Muscle layer of duodenum (tissue), 2 donors: ENCODE measurements around the gene ERC2.

Experiments
- H3K27ac ChIP-seq: one replicate; pipeline ENCODE4 v1.7.0; 2013; ENCODE audit warnings: mild to moderate bottlenecking, low read length
- H3K27me3 ChIP-seq: one replicate; pipeline ENCODE4 v1.7.0; 2013; ENCODE audit warnings: low read depth, mild to moderate bottlenecking, control low read depth, low read length
- H3K36me3 ChIP-seq, 2 donors: one replicate each; pipeline ENCODE4 v1.7.0; 2013; ENCODE audit warnings: low read length in 2 of 2, control low read depth in 1 of 2, mild to moderate bottlenecking in 1 of 2; ENCODE audit not compliant: insufficient read depth in 2 of 2, control insufficient read depth in 1 of 2
- H3K4me1 ChIP-seq, 2 donors: one replicate each; pipeline ENCODE4 v1.7.0; 2013; ENCODE audit warnings: low read length in 2 of 2, mild to moderate bottlenecking in 2 of 2, control low read depth in 1 of 2, moderate library complexity in 1 of 2; ENCODE audit not compliant: insufficient read depth in 2 of 2, control insufficient read depth in 1 of 2
- H3K4me3 ChIP-seq, 2 donors: one replicate each; pipeline ENCODE4 v1.7.0; 2013; ENCODE audit warnings: low read length in 2 of 2, low read depth in 1 of 2, mild to moderate bottlenecking in 1 of 2
- H3K9me3 ChIP-seq, 2 donors: one replicate each; pipeline ENCODE4 v1.7.0; 2013; ENCODE audit warnings: low read length in 2 of 2, control low read depth in 1 of 2, mild to moderate bottlenecking in 1 of 2; ENCODE audit not compliant: control insufficient read depth in 1 of 2
- donor health status: healthy.

Gene ERC2

GRCh38 chr3:55489798-55490132 lies 978.5 kb downstream of the ERC2 start:
- no peaks in the 10 kb centered on the region for H3K36me3 ChIP-seq
- no peak overlapping the region for H3K4me3 ChIP-seq
- peaks cover 13% of the 10 kb centered on the region for H3K27me3 ChIP-seq
- no peaks in the 10 kb centered on the region for H3K9me3 ChIP-seq
- peaks cover 2 to 28% of the 10 kb centered on the region in 2 donors for H3K4me1 ChIP-seq
- H3K27ac ChIP-seq: no peak overlapping the region

DNA sequence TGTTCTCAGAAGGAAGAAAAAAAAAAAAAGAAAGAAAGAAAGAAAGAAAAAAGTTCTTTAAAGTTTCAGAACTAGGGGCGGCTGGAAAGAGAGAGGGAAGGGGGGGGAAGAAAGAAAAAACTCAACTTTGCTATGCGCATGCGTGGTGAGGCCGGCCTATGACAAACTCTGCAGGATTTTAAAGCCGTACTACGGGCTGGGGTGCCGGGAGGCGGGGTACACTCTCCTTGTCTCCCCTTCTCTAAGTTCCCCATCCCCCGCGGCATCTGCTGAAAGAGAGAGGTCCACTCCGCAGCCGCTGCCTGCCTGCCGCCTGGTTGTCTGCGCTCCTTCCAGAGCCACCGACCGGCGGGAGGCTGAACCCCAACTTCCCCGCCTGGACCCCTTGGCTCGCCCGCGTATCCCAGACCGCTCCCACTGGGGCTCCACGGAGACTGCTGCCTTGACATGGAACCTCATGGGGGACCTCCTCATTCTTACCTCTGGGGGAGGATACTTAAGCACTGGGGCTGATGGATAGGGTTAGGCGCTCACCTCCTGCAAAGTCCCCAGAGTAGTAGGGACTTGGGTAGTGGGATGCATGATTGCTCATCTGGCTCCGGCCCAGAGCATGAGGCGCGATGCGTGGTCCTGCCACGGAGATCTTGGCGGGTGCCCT lies 979.7 kb downstream of the ERC2 start:
- H3K27me3 ChIP-seq: peaks cover 25% of the 10 kb centered on the region
- H3K4me3 ChIP-seq: peak overlapping the region; percentile 77 to 97
- no peaks in the 10 kb centered on the region for H3K9me3 ChIP-seq
- H3K27ac ChIP-seq: no peak overlapping the region
- H3K4me1 ChIP-seq: peaks cover 2 to 30% of the 10 kb centered on the region in 2 donors
- H3K36me3 ChIP-seq: no peaks in the 10 kb centered on the region

- H3K9me3 ChIP-seq: no peaks in the 10 kb centered on the region
- H3K4me3 ChIP-seq: peak overlapping the region; percentile 77 to 97
- H3K36me3 ChIP-seq: no peaks in the 10 kb centered on the region
- peaks cover 34% of the 10 kb centered on the region for H3K27me3 ChIP-seq
- no peak overlapping the region for H3K27ac ChIP-seq
- peaks cover 2 to 30% of the 10 kb centered on the region in 2 donors for H3K4me1 ChIP-seq
These were observed 980.7 kb downstream of the ERC2 start for GRCh38 chr3:55487381-55488241.

GRCh38 chr3:55486857-55487380 lies 981.3 kb downstream of the ERC2 start, which contains the start of gene WNT5A:
Gene WNT5A, minus strand, starts transcription at chr3:55487306. Its CDS starts 321 bp downstream, at chr3:55486985.
- Histone ChIP-seq H3K27ac (no peak within 1 kb of the TSS), H3K27me3 (peaks cover 39% of the 10 kb centered on the region), H3K4me1 (peaks cover 2 to 30% of the 10 kb centered on the region in 2 donors), H3K4me3 (peak within 1 kb of the TSS; percentile 77 to 97), H3K36me3 (no peaks in the 10 kb centered on the region), H3K9me3 (no peaks in the 10 kb centered on the region)

DNA sequence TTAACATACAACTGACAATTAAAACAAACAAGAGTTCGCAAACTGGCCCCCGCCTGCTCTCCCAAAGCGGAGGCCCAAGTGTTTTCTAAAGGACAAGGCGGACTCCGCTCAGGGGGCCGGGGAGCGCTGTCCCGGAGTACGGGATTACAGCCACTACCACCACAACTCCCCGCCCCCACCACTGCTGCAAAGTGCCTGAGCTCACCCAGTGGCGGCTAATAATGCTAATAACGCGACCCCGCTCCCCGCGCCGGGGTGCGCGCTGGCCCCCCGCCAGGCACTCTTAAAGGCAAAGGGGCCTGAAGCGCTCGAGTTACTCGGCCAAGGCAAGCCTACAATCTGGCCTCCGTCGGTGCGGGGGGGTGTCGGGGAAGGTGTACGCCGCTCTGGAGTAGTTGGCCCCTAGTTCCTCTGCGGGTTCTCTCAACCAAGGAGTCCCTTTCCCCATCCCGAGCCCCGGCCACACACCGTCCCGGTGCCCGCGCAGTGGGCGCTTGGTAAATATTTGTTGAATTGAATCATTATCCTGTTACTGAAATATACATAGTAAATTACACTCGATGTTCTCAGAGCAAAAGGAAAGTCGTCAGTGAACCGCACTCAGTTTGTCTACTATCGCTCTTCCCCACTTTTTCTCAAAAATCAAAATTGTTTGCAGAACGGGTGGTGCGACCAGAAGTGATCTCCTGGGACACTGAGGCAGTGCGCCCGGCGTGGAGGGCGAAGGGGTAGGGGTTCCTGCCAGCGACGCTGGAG lies 982.0 kb downstream of the ERC2 start:
- Histone ChIP-seq H3K4me3 (peak overlapping the region; percentile 77 to 97), H3K36me3 (no peaks in the 10 kb centered on the region), H3K4me1 (peaks cover 2 to 30% of the 10 kb centered on the region in 2 donors), H3K9me3 (no peaks in the 10 kb centered on the region), H3K27me3 (peaks cover 44% of the 10 kb centered on the region), H3K27ac (peak overlapping the region; percentile 24)

- H3K4me1 ChIP-seq: peaks cover 2 to 34% of the 10 kb centered on the region in 2 donors
- peaks cover 44% of the 10 kb centered on the region for H3K27me3 ChIP-seq
- peak overlapping the region; percentile 77 to 97 for H3K4me3 ChIP-seq
- peak overlapping the region; percentile 24 for H3K27ac ChIP-seq
- no peaks in the 10 kb centered on the region for H3K9me3 ChIP-seq
- no peaks in the 10 kb centered on the region for H3K36me3 ChIP-seq
These were observed 983.2 kb downstream of the ERC2 start for GRCh38 chr3:55484801-55485791.

GRCh38 chr3:55484191-55484689 lies 984.0 kb downstream of the ERC2 start:
- H3K36me3 ChIP-seq: no peaks in the 10 kb centered on the region
- peaks cover 38% of the 10 kb centered on the region for H3K27me3 ChIP-seq
- peaks cover 2 to 27% of the 10 kb centered on the region in 2 donors for H3K4me1 ChIP-seq
- peak overlapping the region in 1 of 2 donors; percentile 97 for H3K4me3 ChIP-seq
- no peak overlapping the region for H3K27ac ChIP-seq
- peaks cover 0 to 2% of the 10 kb centered on the region in 2 donors for H3K9me3 ChIP-seq

DNA sequence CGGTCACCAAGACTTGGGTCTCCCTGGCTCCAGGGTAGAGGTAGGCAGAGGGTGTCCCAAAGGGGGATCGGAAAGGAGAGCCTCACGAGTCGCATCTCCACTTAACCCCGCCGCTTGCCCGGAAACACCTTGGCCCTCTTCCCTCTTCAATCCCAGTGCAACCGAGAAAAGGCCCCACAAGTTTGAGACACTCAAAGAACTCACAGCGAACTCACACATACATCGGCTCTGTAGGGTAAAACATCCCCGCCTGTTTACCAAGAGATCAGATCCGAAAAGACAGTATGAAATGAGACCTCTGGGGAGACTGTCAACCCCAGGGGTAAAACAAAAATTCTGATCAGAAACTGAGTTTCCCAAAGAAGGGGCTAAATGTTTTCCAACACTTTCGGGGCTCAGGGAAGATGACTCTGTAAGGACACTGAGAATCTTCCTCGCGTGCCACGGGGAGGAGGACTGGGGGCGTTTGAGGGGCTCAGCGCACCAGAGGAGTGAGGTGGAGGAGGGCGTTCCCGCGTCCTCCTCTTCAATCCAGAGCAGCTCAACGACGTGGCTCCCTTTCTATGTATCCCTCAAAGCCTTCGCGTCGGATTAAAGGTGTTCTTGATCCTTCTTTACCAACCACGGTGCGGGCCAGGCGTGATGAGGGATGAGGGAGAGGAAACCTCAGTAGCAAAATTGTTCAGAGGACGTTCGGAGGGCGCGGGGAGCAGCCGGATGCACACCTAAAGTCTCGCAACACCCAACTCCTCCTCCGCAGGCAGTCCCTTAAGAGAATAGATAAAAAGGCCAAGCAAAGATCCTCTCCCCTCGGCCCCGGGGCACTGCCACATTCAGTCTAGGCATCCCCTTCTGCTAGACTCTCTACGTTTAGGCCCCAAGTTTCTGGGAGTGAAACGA lies 984.8 kb downstream of the ERC2 start:
- Histone ChIP-seq H3K27ac (no peak overlapping the region), H3K4me3 (peak overlapping the region in 1 of 2 donors; percentile 53), H3K9me3 (peaks cover 0 to 2% of the 10 kb centered on the region in 2 donors), H3K4me1 (peaks cover under 1 to 20% of the 10 kb centered on the region in 2 donors), H3K36me3 (no peaks in the 10 kb centered on the region), H3K27me3 (peaks cover 33% of the 10 kb centered on the region)

- H3K36me3 ChIP-seq: no peaks in the 10 kb centered on the region
- no peak overlapping the region for H3K27ac ChIP-seq
- peaks cover 33% of the 10 kb centered on the region for H3K27me3 ChIP-seq
- peaks cover 0 to 2% of the 10 kb centered on the region in 2 donors for H3K9me3 ChIP-seq
- peaks cover 0 to 20% of the 10 kb centered on the region in 2 donors for H3K4me1 ChIP-seq
- peak overlapping the region in 1 of 2 donors; percentile 53 for H3K4me3 ChIP-seq
These were observed 985.6 kb downstream of the ERC2 start for GRCh38 chr3:55482496-55483195.
